Psoas muscle (tissue), 8 donors: ENCODE results near the gene EFNA3. TPM values are rescaled to one million over a fixed set of nuclear protein-coding genes. Genes with fewer than 3 reads are reported as not detected.

Source experiments
- ATAC-seq, 4 donors: fragments of 200-7000 bp; cut with Tn5 transposase; one replicate each; pipeline ENCODE4 v1.9.1; 2020; ENCODE audit warnings: moderate library complexity in 3 of 4, mild to moderate bottlenecking in 2 of 4
- DNase-seq, 2 donors: peaks; one replicate each; pipeline ENCODE4 v3.0.0-alpha.2; 2020
- H3K27ac ChIP-seq: fragments of 200-600 bp; one replicate; pipeline ENCODE4 v1.8.0; 2022
- H3K27me3 ChIP-seq, 3 donors: fragments of 200-600 bp in 1 of 3; one replicate each; pipeline versions ENCODE4 v1.6.1 to v1.8.0; 2013 to 2022; ENCODE audit warnings: low read length in 2 of 3, mild to moderate bottlenecking in 2 of 3, moderate library complexity in 1 of 3; ENCODE audit not compliant: insufficient read depth in 3 of 3
- H3K36me3 ChIP-seq, 2 donors: fragments of 200-600 bp in 1 of 2; one replicate each; pipeline versions ENCODE4 v1.6.1 to v1.8.0; 2013 to 2022; ENCODE audit warnings: low read depth in 1 of 2, mild to moderate bottlenecking in 1 of 2, moderate library complexity in 1 of 2; ENCODE audit not compliant: insufficient read depth in 1 of 2
- H3K4me1 ChIP-seq: fragments of 200-600 bp; one replicate; pipeline ENCODE4 v1.8.0; 2022
- H3K4me3 ChIP-seq: fragments of 200-600 bp; one replicate; pipeline ENCODE4 v1.8.0; 2022; ENCODE audit warnings: mild to moderate bottlenecking
- H3K9me3 ChIP-seq: fragments of 200-600 bp; one replicate; pipeline ENCODE4 v1.8.0; 2022
- CTCF ChIP-seq: fragments of 200-600 bp; IDR thresholded peaks from one replicate; pipeline ENCODE4 v1.8.0; 2022; ENCODE audit warnings: antibody characterized with exemption
- WGBS, 3 donors: extraction: QIAGEN DNeasy Blood & Tissue Kit; methylation state at CpG; one replicate each; pipeline versions ENCODE4 v1.1.6 to v1.1.7; 2013; 5-methylcytosine and 5-hydroxymethylcytosine counted together
- intact Hi-C, 2 donors: fragments of 100-400 bp; cut with DNase I; formaldehyde crosslinking; loops; one replicate each; pipeline versions ENCODE4 v1.11.0 to v1.14.2; 2022
- polyA plus RNA-seq, 3 donors: library from polyadenylated mRNA; stranded (reverse); fragments of 200-250 nt; gene quantifications; one replicate each; pipeline ENCODE4 v1.2.3, GENCODE V29; 2013
- total RNA-seq, 4 donors: library from RNA; stranded (reverse); fragmentation: NEBNext Ultra II Directional in 2 of 4; extraction: Animal tissue kit (Norgen Biotek cat#: 25700) in 2 of 4; gene quantifications; one replicate each; pipeline versions ENCODE4 v1.2.1 to v1.2.4, GENCODE V29; 2021 to 2023
- donor health status: healthy with polysubstance abuse.
- donor health status: DM: no; HTN: no; CAD: no; lungs with moderate emphysema.
- donor health status: Bipolar disorder and iron deficiency.
- donor health status: healthy.
- donor health status: DM: yes; HTN: yes; CAD: no.
- donor health status: DM: no; HTN: no; CAD: no.
- donor health status: DM: no; HTN: no; CAD: no.
- donor health status: DM: yes; HTN: yes; CAD: no.

The EFNA3 gene
- total and polyA plus RNA-seq, 7 donors: 0.17 to 1.00 (median 0.48) TPM; not detected in 1

- Histone ChIP-seq H3K4me1 (no peaks in the 10 kb centered on the region), H3K9me3 (no peaks in the 10 kb centered on the region), H3K36me3 (no peaks in the 10 kb centered on the region), H3K27ac (no peak overlapping the region), H3K27me3 (no peaks in the 10 kb centered on the region), H3K4me3 (no peak overlapping the region)
- peak in 1 of 2 donors; percentile 48 for DNase-seq
- no peak for ATAC-seq
- TF ChIP-seq CTCF: no peak
- WGBS, 3 donors: 81 to 84% (median 82%) methylated on average over 12 of the region's 12 CpGs
- intact Hi-C loops: no loop called here
Measured at GRCh38 chr1:155032886-155033285, 45.8 kb upstream of the EFNA3 start.

GRCh38 chr1:155033524-155033923 is 45.1 kb upstream of the EFNA3 start, which contains the start of the genes DCST1 and DCST2:
TSS of gene DCST1 (plus strand) at chr1:155033824. CDS start at chr1:155034037, 213 bp downstream.
TSS of gene DCST2 (minus strand) at chr1:155033781. CDS start at chr1:155033701, 80 bp downstream.
- DNase-seq (no peak), ATAC-seq (no peak)
- no peaks in the 10 kb centered on the region for H3K27me3 ChIP-seq
- no peaks in the 10 kb centered on the region for H3K4me1 ChIP-seq
- H3K9me3 ChIP-seq: no peaks in the 10 kb centered on the region
- no peak within 1 kb of the TSS for H3K27ac ChIP-seq
- 92 to 94% (median 93%) methylated on average over 9 of the region's 9 CpGs for WGBS, 3 donors
- no peak within 1 kb of the TSS for H3K4me3 ChIP-seq
- intact Hi-C loops: no loop called here
- TF ChIP-seq CTCF: no peak
- H3K36me3 ChIP-seq: no peaks in the 10 kb centered on the region

- Histone ChIP-seq H3K27ac (no peak overlapping the region), H3K27me3 (no peaks in the 10 kb centered on the region), H3K4me1 (no peaks in the 10 kb centered on the region), H3K36me3 (no peaks in the 10 kb centered on the region), H3K9me3 (no peaks in the 10 kb centered on the region), H3K4me3 (no peak overlapping the region)
- no peak for TF ChIP-seq CTCF
- intact Hi-C loops: no loop called here
- WGBS, 3 donors: 80 to 87% (median 81%) methylated on average over 20 of the region's 20 CpGs
- ATAC-seq: no peak
- DNase-seq: no peak
Measured at GRCh38 chr1:155034318-155035208, 44.1 kb upstream of the EFNA3 start.

GRCh38 chr1:155035936-155036335 is 42.7 kb upstream of the EFNA3 start:
- intact Hi-C loops: no loop called here
- DNase-seq (no peak), ATAC-seq (no peak)
- no peaks in the 10 kb centered on the region for H3K27me3 ChIP-seq
- H3K27ac ChIP-seq: no peak overlapping the region
- H3K36me3 ChIP-seq: no peaks in the 10 kb centered on the region
- no peaks in the 10 kb centered on the region for H3K9me3 ChIP-seq
- TF ChIP-seq CTCF: no peak
- 80 to 85% (median 83%) methylated on average over 2 of the region's 2 CpGs for WGBS, 3 donors
- H3K4me3 ChIP-seq: no peak overlapping the region
- no peaks in the 10 kb centered on the region for H3K4me1 ChIP-seq
